Peyer's patch (tissue), 4 donors: ENCODE results near the gene TCEA2.

ENCODE experiments used
- CTCF ChIP-seq, 6 experiments: fragments of 450-650 bp in 4 of 6; fragments of 200-600 bp in 2 of 6; sonication (generic) in 1 of 6; IDR thresholded peaks; one replicate each; pipeline ENCODE4 v1.5.1; 2017 to 2019; ENCODE audit warnings: antibody characterized with exemption in 6 of 6, mild to moderate bottlenecking in 3 of 6, moderate library complexity in 1 of 6
- POLR2A ChIP-seq, 2 donors: fragments of 450-650 bp; IDR thresholded peaks; one replicate each; pipeline ENCODE4 v1.5.1; 2017; ENCODE audit warnings: antibody characterized with exemption in 2 of 2, mild to moderate bottlenecking in 2 of 2, moderate library complexity in 2 of 2

- TF ChIP-seq CTCF (IDR thresholded peaks at IDR 0.05) (peak; percentile 32 to 68 (median 42)), POLR2A (IDR thresholded peaks at IDR 0.05) (no peak)
These were observed 20.4 kb downstream of the TCEA2 start for GRCh38 chr20:64083378-64083803.
